ENCODE measurements around the gene ALG5. TPM values are rescaled to one million over a fixed set of nuclear protein-coding genes. Genes with fewer than 3 reads are reported as not detected.

ALG5 gene
- total and polyA plus RNA-seq, 11 donors, result 8.4 to 31.8 (median 13.1) TPM

- DNase-seq, result no peak
- Histone ChIP-seq H3K9me3 (no peaks in the 10 kb centered on the region), H3K4me1 (no peaks in the 10 kb centered on the region), H3K27ac (no peak overlapping the region), H3K4me3 (no peak overlapping the region), H3K36me3 (peaks cover 0 to 68% (median 56%) of the 10 kb centered on the region in 9 donors), H3K27me3 (no peaks in the 10 kb centered on the region)
- TF ChIP-seq CTCF (IDR thresholded peaks at IDR 0.05) (no peak), POLR2A (IDR thresholded peaks at IDR 0.05) (no peak)
- ATAC-seq, result no peak
- intact Hi-C loops (cut with DNase I), result no loop called here
- WGBS, 4 donors, result 89 to 94% (median 94%) methylated on average over 4 of the region's 4 CpGs
These were observed 48.8 kb downstream of the ALG5 start for GRCh38 chr13:36950330-36950729.

- ATAC-seq (no peak), DNase-seq (no peak)
- Histone ChIP-seq H3K4me3 (no peak overlapping the region), H3K36me3 (peaks cover 0 to 29% (median 18%) of the 10 kb centered on the region in 9 donors), H3K4me1 (no peaks in the 10 kb centered on the region), H3K27me3 (no peaks in the 10 kb centered on the region), H3K27ac (no peak overlapping the region), H3K9me3 (no peaks in the 10 kb centered on the region)
- intact Hi-C loops (cut with DNase I), result no loop called here
- TF ChIP-seq CTCF (IDR thresholded peaks at IDR 0.05) (no peak), POLR2A (IDR thresholded peaks at IDR 0.05) (no peak)
- WGBS, 4 donors, result 55 to 66% (median 59%) methylated on average over 3 of the region's 3 CpGs
These were observed 54.1 kb downstream of the ALG5 start for GRCh38 chr13:36945078-36945477.

- 70 to 78% (median 75%) methylated on average over 7 of the region's 7 CpGs for WGBS, 4 donors
These were observed 73.5 kb downstream of the ALG5 start for GRCh38 chr13:36925603-36926002.

GRCh38 chr13:36924001-36924400 lies 75.1 kb downstream of the ALG5 start:
- Histone ChIP-seq H3K9me3 (no peaks in the 10 kb centered on the region), H3K4me1 (peaks cover 0 to 16% (median 0%) of the 10 kb centered on the region in 12 donors), H3K36me3 (no peaks in the 10 kb centered on the region), H3K27me3 (peaks cover 0 to 14% (median 0%) of the 10 kb centered on the region in 9 donors), H3K27ac (no peak overlapping the region), H3K4me3 (no peak overlapping the region)
- ATAC-seq (no peak), DNase-seq (no peak)
- WGBS, 4 donors, result 74 to 78% (median 75%) methylated on average over 3 of the region's 3 CpGs
- intact Hi-C loops (cut with DNase I), result no loop called here
- TF ChIP-seq CTCF (IDR thresholded peaks at IDR 0.05), result no peak

More at GRCh38 chr13:36925603-36926002, 73.5 kb downstream of the ALG5 start:
- Histone ChIP-seq H3K36me3 (no peaks in the 10 kb centered on the region), H3K9me3 (no peaks in the 10 kb centered on the region), H3K27ac (no peak overlapping the region), H3K4me3 (no peak overlapping the region), H3K27me3 (peaks cover 0 to under 1% (median 0%) of the 10 kb centered on the region in 9 donors), H3K4me1 (peaks cover 0 to 5% (median 0%) of the 10 kb centered on the region in 12 donors)
- intact Hi-C loops (cut with DNase I), result no loop called here
- no peak for ATAC-seq
- TF ChIP-seq POLR2A (IDR thresholded peaks at IDR 0.05) (no peak), CTCF (IDR thresholded peaks at IDR 0.05) (no peak)
- DNase-seq, result no peak
